ENCODE measurements around the gene CCT8.

CCT8 gene

DNA sequence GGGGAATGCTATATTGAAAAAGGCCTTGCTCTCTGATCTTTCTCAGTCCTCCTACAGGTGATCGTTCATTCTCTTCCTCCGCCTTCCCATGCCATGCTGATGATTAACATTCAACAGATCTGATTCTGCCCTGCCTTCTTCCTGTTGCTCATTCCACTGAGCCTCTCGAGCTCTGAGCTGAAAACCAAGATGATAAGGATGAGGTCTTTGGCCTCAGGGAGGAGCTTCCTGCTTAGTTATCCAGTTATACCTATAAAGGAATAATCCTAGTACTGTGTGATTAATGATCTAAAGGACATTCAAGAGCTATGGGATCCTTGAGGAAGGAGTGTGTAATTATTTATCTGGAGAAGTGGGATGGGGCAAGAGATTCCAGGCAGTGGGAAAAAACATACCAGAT, 31.8 kb upstream of the CCT8 start:
- TF ChIP-seq, protein P1, sequence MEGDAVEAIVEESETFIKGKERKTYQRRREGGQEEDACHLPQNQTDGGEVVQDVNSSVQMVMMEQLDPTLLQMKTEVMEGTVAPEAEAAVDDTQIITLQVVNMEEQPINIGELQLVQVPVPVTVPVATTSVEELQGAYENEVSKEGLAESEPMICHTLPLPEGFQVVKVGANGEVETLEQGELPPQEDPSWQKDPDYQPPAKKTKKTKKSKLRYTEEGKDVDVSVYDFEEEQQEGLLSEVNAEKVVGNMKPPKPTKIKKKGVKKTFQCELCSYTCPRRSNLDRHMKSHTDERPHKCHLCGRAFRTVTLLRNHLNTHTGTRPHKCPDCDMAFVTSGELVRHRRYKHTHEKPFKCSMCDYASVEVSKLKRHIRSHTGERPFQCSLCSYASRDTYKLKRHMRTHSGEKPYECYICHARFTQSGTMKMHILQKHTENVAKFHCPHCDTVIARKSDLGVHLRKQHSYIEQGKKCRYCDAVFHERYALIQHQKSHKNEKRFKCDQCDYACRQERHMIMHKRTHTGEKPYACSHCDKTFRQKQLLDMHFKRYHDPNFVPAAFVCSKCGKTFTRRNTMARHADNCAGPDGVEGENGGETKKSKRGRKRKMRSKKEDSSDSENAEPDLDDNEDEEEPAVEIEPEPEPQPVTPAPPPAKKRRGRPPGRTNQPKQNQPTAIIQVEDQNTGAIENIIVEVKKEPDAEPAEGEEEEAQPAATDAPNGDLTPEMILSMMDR (IDR thresholded peaks at IDR 0.05; ENCODE audit: low read depth, low read length): no peak
- TF ChIP-seq, protein P2, sequence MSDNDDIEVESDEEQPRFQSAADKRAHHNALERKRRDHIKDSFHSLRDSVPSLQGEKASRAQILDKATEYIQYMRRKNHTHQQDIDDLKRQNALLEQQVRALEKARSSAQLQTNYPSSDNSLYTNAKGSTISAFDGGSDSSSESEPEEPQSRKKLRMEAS (IDR thresholded peaks at IDR 0.05; ENCODE audit: low read depth, low read length): no peak
- TF ChIP-seq MYC (IDR thresholded peaks at IDR 0.05; ENCODE audit: low read depth, low read length) (no peak), POLR2A (IDR thresholded peaks at IDR 0.05; ENCODE audit: extremely low read depth, insufficient read length) (no peak)
- no peak overlapping the region for H3K4me3 ChIP-seq (ENCODE audit: low read depth, low read length)
- DNase-seq (ENCODE audit: low read depth): no peak

DNA sequence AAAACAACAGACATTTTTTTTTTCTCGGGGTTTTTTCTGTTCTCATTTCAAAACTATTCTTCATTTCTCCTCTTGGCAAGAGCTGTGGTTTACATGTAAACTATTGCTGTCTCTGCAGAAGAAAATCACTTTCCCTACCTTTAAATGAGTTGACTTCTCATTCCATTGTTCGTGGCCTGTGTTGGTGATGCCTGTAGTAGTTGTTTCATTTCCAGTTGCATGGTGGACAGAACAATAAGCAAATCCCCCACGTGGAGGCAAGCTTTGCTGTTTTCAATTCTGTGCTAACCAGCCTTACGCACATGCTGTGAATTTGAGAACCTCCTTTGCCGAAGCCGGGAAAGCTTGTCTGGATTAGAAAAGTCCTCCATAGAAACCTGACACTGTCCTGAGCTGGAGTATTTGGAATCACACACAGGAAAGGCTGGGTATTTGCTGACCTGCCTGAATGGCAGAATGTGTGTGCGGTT, 30.8 kb upstream of the CCT8 start:
- TF ChIP-seq POLR2A (IDR thresholded peaks at IDR 0.05; ENCODE audit: extremely low read depth, insufficient read length): no peak
- TF ChIP-seq, protein P1 (IDR thresholded peaks at IDR 0.05; ENCODE audit: low read depth, low read length): no peak
- no peak for DNase-seq (ENCODE audit: low read depth)
- H3K4me3 ChIP-seq (ENCODE audit: low read depth, low read length): no peak overlapping the region

DNA sequence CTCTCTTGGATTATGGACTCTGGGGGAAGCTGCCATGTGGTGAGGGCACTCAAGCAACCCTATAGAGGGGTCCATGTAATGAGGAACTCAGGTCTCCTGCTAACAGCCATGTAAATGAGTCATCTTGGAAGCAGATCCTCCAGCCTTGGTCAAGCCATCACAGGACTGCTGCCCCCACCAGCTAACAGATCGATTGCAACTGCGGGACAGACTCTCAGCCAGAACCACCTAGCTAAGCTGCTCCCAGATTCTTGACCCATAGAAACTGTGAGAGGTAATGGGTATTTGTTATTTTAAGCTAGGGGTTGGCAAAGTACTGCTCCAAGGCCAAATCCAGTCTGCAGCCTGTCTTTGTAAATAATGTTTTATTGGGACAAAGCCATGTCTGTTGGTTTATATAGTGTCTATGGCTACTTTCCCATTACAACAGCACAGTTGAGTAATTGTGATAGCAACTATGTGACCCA, 29.4 kb upstream of the CCT8 start:
- TF ChIP-seq, protein P1 (IDR thresholded peaks at IDR 0.05; ENCODE audit: low read depth, low read length): no peak
- TF ChIP-seq POLR2A (IDR thresholded peaks at IDR 0.05; ENCODE audit: extremely low read depth, insufficient read length): no peak
- TF ChIP-seq MYC (IDR thresholded peaks at IDR 0.05; ENCODE audit: low read depth, low read length): no peak
- TF ChIP-seq, protein P2 (IDR thresholded peaks at IDR 0.05; ENCODE audit: low read depth, low read length): no peak
- no peak overlapping the region for H3K4me3 ChIP-seq (ENCODE audit: low read depth, low read length)
- DNase-seq (ENCODE audit: low read depth): peak; percentile 70

DNA sequence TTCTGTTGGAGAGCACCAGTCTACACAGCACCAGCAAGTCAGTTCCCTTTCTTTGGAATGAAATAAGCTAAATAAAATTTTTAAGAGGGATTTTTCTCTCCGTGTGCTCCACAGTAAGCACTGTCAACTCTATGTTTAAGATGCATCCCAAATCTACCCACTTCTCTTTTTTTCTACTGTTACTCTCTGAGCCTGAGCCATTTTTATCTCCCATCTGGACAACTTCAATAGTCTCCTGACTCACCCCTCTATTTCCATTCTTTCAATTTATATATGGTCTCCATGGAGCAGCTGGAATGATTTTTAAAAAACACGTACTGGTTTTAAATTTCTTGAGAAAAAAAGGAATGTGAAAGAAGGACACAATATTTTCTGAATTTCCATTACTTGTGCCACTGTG, 24.7 kb upstream of the CCT8 start:
- TF ChIP-seq MYC (IDR thresholded peaks at IDR 0.05; ENCODE audit: low read depth, low read length) (no peak), POLR2A (IDR thresholded peaks at IDR 0.05; ENCODE audit: extremely low read depth, insufficient read length) (no peak)
- TF ChIP-seq, protein P1 (IDR thresholded peaks at IDR 0.05; ENCODE audit: low read depth, low read length): no peak
- TF ChIP-seq, protein P2 (IDR thresholded peaks at IDR 0.05; ENCODE audit: low read depth, low read length): no peak
- peak; percentile 22 for DNase-seq (ENCODE audit: low read depth)
- H3K4me3 ChIP-seq (ENCODE audit: low read depth, low read length): no peak overlapping the region

DNA sequence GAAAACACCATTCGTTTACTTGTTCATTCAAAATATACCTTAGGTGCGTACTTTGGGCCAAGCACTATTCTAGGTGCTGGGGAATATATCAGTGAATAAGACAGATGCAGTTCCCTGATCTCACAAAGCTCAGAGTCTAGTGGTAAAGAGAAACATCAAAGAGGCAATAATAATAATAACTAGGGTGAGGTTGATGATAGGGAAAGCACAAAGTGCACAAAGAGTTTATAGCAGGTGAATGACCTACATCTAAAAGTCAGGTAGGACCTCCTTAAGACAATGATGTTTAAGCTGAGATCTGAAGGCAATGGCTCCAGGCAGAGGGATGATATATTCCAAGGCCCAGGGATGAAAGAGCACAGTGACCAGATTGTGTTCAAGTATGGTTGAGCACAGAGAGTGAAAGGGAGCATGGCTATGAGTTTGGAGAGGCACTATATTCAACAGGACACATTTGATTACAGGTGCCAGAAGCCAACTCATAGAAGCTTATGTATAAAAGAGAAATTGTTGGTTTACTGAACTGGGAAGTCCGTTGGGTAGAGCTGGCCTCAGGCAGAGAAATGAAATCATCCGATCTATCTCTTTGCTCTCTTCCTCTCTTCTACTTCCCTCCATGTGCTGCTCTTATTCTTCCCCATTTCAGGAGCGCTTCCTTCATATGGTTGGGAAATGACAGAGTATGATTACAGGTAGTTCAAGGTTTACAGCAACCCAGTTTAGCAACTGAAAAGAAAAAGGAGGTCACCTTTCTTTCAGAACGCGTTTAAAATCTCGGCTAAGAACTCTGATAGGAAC, 23.0 kb upstream of the CCT8 start:
- TF ChIP-seq MYC (IDR thresholded peaks at IDR 0.05; ENCODE audit: low read depth, low read length): no peak
- TF ChIP-seq, protein P2 (IDR thresholded peaks at IDR 0.05; ENCODE audit: low read depth, low read length): no peak
- no peak for TF ChIP-seq POLR2A (IDR thresholded peaks at IDR 0.05; ENCODE audit: extremely low read depth, insufficient read length)
- TF ChIP-seq, protein P1 (IDR thresholded peaks at IDR 0.05; ENCODE audit: low read depth, low read length): no peak
- DNase-seq (ENCODE audit: low read depth): no peak
- no peak overlapping the region for H3K4me3 ChIP-seq (ENCODE audit: low read depth, low read length)

All from NB4 (cell line).